GM19193 (cell line): ENCODE measurements around the gene SH3YL1.

ENCODE experiments used
- POLR2A ChIP-seq: IDR thresholded peaks from 4 replicates; pipeline ENCODE4 v1.6.1; 2011; ENCODE audit not compliant: insufficient read depth, insufficient read length; ENCODE audit errors: extremely low read depth

SH3YL1 gene

DNA sequence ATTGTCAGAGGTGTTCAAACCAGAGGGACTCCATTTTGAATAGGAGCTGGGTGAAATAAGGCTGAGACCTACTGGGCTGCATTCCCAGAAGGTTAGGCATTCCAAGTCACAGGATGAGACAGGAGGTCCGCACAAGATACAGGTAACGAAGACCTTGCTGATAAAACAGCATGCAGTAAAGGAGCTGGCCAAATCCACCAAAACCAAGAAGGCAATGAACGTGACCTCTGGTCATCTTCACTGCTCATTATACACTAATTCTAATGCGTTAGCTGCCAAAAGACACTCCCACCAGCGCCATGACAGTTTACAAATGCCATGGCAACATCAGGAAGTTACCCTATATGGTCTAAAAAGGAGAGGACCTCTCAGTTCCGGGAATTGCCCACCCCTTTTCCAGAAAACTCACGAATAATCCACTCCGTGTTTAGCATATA lies 10.6 kb downstream of the SH3YL1 start:
- TF ChIP-seq POLR2A, result no peak

DNA sequence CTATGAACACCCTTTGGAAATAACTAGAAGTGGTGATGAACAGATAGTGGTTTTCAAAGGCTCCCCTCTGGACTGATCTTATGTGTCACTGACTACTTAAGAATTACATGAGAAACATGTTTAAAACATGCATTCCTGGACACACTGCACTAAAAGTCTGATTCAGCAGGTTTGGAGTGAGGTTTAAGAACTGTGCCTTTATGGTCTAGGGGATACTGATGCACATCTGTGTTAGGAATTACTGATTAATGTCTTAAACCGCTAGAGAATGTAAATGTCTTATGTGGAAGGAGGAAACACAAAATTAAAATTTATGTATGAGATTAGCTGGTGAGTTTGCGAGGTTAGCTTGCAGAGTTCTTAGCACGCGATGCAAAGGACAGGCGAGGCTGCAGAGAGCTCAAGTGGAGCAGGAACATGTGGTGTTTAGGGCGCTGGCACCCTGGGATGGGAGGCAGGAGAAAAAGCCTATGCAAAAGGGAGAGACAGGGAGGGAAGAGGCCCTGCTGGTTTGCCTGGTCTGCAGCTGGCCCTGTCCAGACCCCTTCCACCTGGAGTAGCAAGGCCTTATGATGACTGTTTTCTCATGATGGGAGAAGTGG lies 11.7 kb downstream of the SH3YL1 start:
- no peak for TF ChIP-seq POLR2A

DNA sequence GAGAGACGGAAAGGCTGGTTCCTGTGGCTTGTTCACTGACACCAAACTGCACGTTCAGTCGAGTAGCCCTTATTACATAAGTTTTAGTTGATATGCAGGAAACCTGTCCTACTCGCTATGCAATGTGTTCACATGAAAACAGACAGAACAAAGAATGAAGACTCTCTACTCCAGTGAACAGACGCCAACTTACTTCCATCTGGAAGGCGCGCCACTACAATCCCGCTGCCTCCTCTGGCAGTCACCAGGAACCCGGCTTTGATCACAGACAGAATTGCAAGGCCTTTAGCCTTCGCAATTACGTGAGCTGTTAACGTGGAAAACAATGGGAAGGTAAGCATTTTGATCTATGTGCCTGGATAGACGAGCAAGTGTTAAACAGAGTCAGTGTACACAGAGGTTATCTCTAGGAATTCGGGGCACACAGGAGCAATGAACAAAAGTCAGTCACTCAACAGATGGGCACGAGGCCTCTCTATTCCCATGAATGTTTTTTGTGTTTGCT lies 14.2 kb downstream of the SH3YL1 start:
- no peak for TF ChIP-seq POLR2A

DNA sequence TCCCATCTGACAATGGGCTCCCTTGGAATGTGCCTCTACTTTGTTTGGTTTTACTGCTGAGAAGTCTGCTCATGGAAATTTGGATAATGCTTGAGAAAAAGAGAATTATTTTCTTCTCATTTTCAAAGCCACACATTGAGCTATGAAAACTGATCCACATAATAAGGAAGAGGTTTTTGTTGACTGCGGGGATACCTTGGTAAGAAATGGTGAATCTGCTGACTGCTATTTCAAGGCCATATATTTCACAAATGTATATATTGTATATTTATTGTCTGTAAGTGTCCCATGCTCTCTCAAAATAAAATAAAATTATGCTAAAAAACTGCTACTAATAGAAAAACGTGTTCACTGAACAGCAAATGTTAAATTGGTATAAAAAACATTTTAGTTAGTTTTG lies 15.1 kb downstream of the SH3YL1 start:
- TF ChIP-seq POLR2A, result no peak

DNA sequence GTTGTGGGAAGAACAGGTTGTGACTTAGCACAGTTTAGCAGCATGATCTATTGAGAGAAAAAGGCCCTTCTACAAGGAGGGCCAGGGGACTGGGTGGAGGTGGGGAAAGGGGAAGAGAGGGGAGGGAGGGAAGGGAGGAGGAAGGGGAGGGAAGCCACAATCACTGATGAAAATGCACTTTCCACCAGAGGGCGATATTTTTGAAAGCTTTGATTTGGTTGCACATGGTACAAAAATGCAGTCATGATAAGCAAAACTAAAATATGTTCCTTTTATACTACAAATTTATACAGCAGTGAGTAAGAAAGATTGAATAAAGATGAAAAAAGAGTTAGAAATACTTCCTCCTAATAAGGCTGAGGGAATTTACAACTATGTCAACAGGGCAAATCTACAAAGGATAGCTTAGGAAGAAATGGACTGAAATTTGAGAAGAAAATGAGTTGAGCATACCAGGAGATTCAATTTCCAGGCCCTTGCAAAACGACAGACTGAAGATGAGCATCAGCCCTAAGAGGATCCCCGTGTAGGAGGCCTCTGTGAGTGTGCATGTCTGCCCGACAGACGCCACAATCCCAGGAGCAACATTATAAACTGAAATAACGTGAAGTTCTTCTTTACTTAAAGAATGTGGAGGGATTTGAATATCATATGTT lies 17.2 kb downstream of the SH3YL1 start:
- TF ChIP-seq POLR2A, result no peak

DNA sequence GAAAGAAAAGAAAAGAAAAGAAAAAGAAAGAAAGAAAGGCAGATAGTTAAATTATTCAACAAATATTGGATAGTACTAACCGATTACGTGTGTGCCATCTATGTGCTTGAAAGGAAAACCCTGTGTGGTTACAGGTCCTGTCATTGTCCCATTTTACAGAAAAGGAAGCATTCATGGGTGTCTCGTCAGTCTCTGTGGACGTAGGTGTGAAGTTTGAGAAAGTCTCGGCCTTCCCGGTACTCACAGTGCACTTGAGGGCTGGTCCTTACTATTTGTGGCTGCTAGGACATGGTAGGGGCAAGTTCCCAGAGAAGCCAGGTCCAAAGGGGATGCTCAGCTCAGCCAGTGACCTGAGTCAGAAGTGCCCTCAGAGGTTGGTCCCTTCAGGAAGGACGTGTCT lies 19.3 kb downstream of the SH3YL1 start:
- no peak for TF ChIP-seq POLR2A

DNA sequence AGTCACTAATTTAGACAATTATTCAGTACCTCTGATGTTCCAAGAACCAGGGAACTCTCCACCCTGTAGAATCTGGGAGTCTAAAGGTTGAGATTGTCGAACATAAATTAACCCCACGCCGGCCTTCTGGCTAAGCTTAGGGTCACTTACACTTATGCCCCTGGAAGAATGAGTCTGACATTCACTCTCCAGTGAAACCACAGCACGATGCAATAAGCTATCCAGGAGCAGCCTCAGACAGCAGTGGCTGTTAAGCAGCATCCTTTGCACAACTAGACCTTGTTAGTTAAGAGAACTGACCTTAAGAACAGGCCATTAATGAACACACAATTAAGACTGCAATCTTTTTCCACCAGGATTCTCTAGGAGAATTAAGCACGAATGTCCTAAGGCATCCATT lies 25.0 kb downstream of the SH3YL1 start:
- no peak for TF ChIP-seq POLR2A

DNA sequence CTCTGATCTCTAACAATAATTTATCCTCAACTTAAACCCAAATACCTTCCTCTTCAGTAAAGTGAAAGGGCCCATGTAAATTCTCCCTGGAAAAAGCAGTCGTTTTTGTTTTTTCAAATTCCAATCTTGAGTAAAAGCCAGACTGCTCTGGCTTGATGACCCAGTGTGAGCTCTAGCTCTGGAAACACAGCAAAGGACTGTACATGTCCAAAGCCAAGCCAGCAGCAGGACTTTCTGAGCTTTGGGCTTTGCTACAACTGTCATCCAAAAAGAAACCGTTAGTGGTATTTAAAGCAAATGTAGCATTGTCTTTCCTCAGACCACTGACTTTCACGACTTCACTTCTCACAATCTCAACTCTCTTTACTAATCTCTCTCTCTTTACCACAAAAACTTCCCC lies 25.4 kb downstream of the SH3YL1 start:
- no peak for TF ChIP-seq POLR2A

DNA sequence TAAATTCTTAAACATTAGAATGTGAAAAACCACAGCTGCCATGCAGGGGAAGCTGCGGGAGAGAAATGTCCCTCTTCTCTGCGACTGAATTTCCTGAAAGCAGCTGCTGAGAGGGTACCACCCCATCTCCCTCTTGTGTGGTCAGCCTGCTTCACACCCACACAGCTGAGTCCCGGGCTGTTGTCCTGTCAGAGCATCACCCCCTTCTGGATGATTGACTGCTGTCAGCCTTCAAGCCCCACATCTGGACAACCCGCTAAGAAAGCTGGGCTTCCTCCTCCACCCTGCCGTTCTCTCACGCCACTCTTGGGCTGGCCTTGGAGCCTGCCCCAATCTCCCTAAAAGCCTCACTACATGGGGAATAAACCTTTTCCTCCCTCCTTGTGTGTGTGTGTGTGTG lies 26.0 kb downstream of the SH3YL1 start:
- TF ChIP-seq POLR2A, result no peak

DNA sequence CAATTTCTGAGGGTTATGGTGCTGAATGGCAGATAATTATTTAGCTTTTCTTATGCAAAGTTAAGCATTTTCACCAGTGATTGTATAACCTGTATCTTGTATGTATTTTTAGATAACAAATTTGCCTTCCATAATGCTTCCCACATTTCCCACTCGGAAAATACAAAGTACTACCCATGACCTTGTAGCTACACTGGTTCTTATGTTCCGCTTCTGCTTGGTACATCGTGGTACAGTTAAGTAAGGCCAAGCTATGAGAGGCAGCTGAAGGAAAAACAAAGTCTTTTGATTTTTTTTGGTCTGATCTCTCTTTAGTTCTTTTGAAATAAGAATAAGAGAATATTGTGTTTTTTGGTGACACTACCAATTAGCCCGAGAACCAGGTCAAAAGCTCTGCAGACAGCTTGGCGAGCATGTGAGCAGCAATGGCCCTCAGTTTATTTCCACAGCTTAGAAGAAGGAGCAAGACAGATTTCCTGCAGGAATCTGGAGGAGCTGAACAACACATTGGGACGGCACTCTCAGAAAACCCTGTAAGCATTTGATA lies 26.8 kb downstream of the SH3YL1 start:
- no peak for TF ChIP-seq POLR2A

DNA sequence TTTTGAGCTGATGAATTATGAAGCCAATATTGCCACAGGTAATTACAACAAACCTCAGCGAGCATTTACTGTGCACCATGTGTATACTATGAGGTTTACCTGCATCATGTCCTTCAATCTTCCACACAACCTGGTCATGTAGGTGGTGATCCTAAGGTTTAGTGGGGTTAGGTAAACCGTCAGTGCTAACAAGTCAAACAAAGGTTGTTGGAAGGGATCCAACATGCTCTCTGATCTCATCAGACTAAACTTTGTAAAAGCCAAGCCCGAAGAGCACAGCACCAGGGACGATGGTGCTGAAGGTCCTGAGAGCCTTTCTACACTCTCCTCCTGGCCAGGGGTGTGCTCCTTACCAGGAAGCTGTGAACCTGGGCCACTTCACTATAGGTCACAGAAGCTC lies 29.4 kb downstream of the SH3YL1 start:
- TF ChIP-seq POLR2A, result no peak

DNA sequence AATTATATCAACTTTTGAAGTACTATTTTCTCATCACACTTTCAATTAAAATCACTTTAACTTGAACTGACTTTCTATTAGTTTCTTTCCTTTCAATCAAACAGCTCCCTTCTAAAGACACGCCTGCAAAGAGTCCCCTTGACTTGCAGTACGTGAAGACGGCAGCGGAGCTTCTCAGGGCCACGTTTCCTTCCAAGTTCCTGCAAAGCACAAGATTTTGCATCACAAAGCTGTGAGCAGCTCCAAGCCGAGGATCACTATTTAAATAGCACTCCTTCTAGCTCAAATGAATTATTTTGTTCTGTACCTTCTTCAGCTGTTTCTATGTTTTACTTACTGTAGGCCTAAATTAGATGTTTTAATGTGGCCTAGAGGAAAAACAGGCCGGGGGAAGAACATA lies 30.8 kb downstream of the SH3YL1 start:
- TF ChIP-seq POLR2A, result no peak

DNA sequence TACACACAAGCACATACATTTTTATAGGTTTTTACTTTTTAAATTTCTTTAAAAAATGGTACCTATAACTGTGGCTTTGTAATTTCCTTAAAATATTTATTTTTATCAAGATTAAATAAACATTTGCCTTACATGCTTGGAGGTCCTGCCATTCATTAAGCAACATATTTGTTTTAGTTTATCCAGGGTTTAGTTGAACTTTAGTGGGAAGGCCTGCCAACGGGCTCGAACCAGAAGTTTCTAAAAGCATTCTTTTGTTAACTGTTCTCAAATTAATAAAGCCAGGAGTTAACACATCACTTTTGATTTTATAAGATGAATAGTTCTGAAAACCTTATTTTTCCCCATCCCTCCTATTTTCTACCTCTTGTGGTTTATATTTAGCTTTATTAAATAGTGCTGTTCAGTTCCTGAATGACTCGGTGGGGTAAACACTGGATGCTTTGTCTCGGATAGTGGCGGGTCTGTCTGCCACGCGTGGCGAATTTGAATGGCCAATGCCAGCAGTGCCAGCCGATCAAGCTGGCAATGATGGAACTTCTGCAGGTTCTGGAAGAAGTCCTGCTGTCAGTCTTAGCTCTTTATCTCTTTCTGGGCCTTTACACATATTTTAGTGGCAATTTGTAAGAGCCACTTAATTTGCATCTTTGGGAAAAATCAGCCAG lies 32.2 kb downstream of the SH3YL1 start:
- no peak for TF ChIP-seq POLR2A

DNA sequence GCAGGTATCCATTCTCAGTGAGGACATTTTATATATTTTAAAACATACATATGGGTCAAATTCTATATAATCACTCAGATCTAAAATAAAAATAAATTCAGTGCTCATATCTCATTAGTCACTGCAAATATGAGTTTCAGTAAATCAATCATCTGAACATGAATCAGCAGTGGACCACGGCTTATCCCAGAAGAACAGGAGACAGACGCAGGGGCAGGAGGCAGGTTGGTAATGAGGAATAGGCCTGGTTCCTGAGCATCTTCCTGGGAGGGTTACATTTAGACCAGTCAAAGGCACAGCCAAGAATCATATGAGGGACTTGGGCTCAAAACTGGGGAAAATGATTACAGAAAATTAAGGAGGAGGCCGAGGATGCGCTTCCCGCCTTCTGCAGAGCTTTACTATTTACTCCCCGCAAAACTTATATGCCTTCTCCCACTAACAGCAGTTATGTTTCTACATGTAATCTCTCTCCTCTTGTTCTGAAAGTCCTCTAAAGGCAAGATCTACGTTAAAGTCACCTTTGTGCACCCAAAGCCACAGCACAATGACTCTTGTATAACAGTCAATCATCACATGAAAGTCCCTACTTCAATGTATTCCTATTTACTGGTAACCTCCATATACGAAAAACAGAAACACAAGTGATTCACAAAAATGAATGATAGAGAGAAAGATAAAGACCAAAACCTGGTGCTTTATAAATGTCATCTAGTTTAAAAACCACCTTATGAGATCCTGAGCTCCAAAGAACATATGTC lies 35.1 kb downstream of the SH3YL1 start:
- no peak for TF ChIP-seq POLR2A

DNA sequence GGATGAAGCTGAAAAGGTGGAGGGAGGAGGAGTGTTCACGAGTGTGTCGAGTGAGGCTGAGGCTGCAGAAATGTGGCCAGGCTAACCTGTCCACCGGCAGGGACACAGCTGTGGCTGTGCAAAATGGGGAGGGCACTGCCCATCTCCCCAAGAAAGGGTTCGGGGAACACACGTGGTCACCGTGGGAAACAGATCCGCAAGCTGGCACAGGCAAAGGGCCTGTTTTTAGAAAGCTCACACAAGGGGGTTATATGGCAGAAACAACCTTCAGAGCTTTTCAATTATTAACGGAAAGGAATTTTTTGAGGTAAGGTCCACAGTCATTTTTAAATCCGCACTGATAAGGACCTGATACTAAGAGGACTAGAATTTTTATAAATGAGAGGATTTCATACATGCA lies 35.7 kb downstream of the SH3YL1 start:
- TF ChIP-seq POLR2A, result no peak
